GM19238 (cell line): ENCODE data around the gene GPRC6A.

Source experiments
- DNase-seq: peaks from one replicate; pipeline ENCODE4 v3.0.0; 2011; ENCODE audit warnings: low spot score; ENCODE audit not compliant: insufficient read length

The GPRC6A gene

DNA sequence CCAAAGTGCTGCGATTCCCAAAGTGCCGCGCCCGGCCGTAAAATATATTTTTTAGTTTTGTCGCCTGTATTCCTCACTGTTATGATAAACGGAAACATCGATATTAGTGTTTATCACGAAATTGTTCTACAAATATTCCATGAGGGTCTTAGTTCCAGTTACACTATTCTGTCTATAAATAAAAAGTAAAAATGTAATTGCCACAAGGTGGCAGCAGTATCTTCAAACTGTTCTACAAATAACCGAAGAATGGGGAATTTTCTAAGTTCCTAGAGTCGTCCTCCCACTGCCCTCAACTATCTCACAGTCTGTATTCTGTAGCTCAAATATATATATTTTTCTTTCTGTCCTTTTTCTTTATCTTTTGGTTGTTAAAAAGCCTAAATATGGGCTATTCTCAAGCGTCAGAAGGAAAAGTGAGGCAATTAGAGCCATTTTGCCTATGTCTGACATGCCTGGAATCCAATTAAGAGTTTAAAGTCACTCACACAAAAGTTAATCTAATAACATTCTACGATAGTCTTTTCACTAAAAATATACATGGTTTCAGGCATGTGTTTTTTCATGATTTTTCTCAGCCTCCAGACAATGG lies 49.2 kb downstream of the GPRC6A start:
- DNase-seq = no peak

DNA sequence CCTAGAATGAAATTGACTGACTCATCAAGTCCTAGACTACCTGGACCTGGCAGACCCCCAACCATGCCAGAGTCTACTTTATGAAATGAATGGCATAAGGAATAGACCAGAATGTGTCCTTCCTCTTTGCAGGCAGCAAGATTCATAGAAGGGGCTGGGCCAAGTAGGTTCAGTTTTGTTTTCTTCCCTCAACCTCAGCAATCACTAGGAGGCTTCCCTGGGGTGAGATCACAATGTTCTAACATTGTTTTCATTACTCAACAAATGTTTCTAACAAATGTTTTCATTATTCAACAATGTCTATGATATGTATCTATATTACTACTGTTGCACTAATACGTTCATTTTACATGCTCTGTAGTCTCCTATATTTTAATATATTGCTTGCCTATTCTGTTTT lies 55.0 kb downstream of the GPRC6A start:
- no peak for DNase-seq

DNA sequence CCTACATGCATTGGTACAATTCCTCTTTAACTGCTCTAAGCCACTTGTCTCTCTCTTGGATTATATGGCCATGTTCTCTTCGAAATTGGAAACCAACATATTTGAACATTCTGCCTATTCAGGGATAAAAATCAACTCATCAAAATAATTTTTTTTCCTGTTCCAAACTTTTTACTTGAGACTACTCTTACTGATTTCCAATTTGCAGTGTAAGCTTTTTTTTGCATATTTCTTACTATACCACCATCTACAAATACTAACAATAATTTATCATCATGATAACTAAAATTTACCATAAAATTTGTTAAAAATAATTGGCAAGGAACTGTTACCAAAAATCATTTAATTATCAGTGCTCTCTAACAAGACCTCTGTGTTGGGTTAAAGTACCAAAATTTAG lies 56.4 kb downstream of the GPRC6A start:
- no peak for DNase-seq

DNA sequence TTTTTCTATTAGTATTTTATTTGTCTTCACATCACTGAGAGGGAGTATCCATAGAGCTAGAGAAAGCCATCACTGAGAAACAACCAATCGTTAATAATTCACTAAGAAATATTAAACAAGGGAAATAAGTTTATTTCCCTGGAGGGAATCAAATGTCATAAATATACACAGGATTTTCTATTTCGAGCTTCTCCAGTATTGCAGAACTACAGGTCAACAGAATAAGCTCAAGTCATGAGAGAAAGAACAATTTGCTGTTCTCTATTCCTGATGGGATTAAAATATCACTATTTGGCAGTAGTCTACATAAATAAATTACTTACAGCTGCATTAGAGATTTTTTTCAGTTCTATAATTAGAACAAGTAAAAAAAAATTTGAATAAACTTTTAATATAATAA lies 61.2 kb downstream of the GPRC6A start:
- no peak for DNase-seq

DNA sequence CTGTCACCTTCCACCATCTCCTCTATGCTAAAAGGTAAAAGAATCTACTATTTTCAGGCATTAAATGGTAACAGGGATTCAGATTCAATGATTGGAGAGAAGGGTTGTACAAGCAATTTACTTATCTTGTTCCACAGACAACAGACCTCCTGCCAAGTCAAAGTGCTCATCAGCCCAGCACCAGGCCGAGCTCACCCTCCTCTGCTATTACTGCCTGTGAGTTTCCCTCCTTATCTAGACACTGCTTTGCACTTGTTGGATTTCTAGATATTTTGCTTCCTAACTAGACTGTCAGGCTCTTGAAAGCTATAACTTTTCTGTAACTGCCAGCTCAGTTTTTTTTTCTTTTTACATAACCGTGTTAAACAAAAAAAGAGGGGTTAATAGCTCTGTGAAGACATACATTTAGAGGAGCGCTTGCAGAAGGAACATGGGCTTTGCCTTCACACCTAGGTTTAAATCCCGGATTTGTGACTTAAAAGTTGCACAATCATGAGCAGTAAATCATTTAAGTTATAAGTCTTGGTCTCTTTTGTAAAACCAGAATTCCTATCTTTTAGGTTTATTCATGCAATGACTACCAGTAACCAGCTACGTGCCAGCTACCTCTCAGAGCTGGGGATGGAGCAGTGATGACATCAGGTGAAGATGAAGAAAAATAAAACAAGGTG lies 62.2 kb downstream of the GPRC6A start:
- DNase-seq = no peak

DNA sequence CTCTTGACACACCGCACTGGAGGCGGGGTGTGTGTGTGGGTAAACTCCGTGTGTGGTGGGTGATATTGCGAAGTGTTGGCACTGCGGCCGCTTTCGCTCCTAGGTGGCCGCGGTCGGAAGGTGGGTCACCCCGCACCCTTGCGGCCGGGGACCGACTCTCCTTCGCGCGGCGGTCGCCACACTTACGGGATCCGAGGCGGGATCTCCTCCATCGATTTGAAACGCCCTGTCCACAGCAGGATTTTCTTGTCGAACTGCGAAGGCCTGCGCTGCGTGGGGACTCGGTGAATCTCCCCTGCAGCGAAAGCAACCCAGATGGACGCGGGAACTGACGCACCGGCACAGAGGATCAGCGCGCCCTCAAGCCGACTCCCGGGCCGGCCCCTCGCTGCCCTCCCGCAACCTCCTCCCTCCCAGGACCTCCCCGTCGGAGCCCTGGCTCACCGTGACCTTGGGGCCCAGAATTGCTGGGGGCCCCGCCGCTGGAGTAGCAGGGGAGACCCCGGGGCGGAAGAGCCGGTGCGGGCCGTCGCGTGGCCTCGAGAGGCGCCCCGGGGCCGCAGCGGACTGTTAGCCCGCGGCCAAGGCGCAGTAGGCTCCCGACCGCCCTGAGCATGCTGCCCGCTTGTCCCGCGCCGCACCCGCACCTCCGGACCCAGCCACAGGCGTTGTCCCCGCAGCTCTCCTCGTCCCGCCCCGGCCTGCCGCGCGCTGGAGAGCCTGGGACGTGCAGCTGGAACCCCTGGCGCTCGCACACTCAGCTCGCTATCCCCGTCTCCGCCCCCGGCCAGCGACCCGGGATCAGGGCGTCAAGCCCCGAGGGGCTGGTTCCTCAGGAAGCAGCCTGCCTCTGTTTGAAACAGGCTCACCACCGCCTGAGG lies 63.7 kb downstream of the GPRC6A start, which contains the start of gene FAM162B:
Gene FAM162B, minus strand, starts transcription at position 759 of the 881 bp plus-strand sequence. Its CDS starts 143 bp downstream, at position 616.
- DNase-seq = no peak

DNA sequence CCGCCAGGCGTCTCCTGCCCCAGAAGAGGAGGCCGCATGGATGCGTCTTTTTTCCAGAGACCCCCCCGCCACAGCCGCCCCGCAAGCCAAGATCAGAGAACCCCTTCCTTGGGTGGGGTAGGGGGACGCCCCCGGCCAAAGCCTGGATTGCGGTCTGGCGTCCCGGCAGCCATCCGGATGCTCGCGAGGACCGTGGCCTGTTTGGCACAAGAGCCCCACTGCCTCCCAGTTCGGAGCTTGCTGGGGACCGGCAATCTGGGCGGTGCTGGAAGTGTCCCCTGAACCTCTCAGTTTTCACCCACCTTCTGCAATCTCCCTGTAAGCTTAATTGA lies 64.3 kb downstream of the GPRC6A start:
- DNase-seq = no peak

DNA sequence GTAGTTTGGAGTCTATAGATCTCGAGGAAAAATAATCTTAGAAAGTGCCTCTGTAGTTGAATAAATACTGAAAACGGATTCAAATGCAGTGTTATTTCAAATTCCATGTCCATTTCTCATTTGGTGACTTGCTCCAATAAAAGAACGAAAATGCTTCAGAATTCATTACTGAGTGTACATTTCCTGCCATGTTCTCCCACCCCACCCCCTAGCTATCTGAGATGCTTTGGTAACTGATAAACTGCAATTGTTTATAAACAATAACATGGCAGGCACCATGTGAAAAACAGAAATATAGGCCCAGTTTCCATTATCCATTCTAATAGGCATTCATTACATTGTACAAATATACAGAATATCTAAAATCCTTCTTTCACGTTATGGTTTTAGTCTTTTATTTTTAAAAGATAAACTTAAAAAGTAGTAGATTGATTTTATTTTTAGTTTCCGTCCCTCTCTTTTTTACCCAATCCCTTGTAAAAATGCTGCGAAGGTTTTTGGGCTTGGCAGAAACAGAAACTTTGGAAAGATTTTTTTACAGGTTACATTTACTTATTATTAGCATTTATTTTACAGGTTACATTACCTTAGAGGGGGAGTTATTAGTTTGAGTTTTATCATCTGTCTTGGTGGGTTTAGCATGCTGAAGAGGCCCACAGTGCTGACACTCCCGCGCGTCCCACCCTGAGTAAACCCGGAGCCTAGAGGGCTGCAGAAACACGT lies 64.8 kb downstream of the GPRC6A start:
- no peak for DNase-seq

DNA sequence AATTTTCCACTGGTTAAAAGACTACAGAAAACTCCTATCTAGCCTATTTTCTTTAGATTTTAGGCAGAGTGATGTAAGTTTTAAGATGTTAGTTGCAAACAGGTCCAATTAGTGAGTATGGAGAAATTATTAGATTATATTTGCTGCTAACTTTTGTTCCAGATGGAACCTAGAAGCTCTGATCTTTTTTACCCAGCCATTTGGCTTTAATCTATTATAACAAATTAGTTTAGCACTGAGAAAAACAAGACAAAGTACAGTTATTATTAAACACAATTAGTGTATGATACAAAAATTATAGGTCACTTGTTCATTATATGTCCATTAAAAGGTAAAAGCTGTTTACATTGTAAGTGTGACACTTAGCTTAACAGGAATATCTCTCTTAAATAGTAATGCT lies 65.8 kb downstream of the GPRC6A start:
- DNase-seq = no peak

DNA sequence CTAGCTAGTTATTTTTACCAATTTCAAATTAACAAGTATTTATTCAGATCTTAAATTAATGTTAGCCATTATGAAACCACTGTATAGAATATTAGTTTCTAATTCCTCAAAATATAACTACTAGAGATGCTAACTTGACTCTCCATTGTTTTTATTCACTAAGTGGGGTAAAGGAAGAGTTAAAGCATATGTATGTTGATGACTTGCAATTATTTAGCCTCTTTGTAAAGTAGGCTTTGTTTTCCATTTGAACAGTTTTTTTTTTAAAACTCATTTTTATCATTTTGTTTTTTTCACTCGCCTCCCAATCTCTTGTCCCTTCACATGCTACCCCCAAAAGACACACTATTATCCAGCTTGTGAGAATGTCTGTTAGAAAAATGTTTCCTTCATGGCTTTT lies 66.6 kb downstream of the GPRC6A start:
- DNase-seq = no peak

DNA sequence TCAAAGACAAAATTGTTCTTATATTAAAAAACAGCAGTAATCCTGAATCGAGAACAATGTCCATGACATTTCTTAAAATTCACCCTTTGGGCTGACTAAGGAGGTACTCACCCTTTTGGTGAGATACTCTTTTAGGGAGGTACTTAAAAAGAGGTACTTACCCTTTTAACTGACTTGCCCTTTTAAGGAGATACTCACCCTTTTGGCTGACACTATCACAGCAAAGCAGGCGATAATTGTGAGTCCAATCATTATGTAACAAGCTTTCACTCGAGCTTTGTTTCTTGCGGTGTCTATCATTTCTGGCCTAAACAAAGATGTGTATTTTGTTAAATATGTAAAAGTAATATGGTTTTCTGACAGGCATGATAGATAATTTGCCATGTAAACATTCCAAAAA lies 67.1 kb downstream of the GPRC6A start:
- DNase-seq = no peak

DNA sequence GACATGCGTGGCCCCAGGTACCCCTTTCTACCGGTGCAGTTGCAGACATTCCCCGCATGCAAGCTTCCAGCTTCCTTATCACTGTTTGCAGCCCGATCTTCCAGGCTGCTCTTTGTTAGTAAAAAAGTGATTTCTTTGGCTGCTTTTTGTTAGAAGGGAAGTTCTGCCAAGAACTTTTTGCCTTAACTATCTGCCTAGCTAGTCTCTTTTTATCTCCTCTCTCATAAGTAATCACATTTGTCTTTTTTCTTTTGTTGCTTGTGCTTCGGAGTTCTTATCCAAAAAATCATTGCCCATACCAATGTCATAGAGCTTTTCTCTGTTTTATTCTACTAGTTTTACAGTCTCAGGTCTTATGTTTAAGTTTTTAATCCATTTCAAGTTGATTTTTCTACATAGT lies 83.7 kb downstream of the GPRC6A start:
- no peak for DNase-seq
